ENCODE results near the gene NACC1. TPM values are rescaled to one million over a fixed set of nuclear protein-coding genes. Genes with fewer than 3 reads are reported as not detected.
"Not testable (repeated sequence)": the region's sequence is repeated elsewhere in the genome, so short reads cannot be mapped to it uniquely, and the experiment has no call there.

Gene NACC1
- total RNA-seq, 2 donors from 2014 or later: 53.6 to 76.0 TPM

- H3K36me3 Mint-ChIP-seq (ENCODE audit: insufficient read depth in 2 of 2): peaks cover 0 to 7% of the 10 kb centered on the region in 2 donors
- peaks cover 3% of the 10 kb centered on the region for H3K4me1 Mint-ChIP-seq (ENCODE audit: low read depth)
- no peak overlapping the region for H3K4me3 Mint-ChIP-seq
- no peaks in the 10 kb centered on the region for H3K27me3 Mint-ChIP-seq (ENCODE audit: low read depth)
- no peaks in the 10 kb centered on the region for H3K9me3 Mint-ChIP-seq
- H3K27ac Mint-ChIP-seq: no peak overlapping the region
- DNase-seq (no peak), ATAC-seq (replicated peaks in 1 of 2) (no peak)
Observed at GRCh38 chr19:13138171-13138915, 20.3 kb downstream of the NACC1 start.

GRCh38 chr19:13138916-13139198, 20.8 kb downstream of the NACC1 start:
- Mint-ChIP-seq H3K9me3 (no peaks in the 10 kb centered on the region), H3K27me3 (ENCODE audit: low read depth) (no peaks in the 10 kb centered on the region), H3K4me1 (ENCODE audit: low read depth) (no peaks in the 10 kb centered on the region), H3K36me3 (ENCODE audit: insufficient read depth in 2 of 2) (peaks cover 0 to 3% of the 10 kb centered on the region in 2 donors), H3K4me3 (no peak overlapping the region), H3K27ac (no peak overlapping the region)
- DNase-seq (no peak), ATAC-seq (replicated peaks in 1 of 2) (no peak)

DNA sequence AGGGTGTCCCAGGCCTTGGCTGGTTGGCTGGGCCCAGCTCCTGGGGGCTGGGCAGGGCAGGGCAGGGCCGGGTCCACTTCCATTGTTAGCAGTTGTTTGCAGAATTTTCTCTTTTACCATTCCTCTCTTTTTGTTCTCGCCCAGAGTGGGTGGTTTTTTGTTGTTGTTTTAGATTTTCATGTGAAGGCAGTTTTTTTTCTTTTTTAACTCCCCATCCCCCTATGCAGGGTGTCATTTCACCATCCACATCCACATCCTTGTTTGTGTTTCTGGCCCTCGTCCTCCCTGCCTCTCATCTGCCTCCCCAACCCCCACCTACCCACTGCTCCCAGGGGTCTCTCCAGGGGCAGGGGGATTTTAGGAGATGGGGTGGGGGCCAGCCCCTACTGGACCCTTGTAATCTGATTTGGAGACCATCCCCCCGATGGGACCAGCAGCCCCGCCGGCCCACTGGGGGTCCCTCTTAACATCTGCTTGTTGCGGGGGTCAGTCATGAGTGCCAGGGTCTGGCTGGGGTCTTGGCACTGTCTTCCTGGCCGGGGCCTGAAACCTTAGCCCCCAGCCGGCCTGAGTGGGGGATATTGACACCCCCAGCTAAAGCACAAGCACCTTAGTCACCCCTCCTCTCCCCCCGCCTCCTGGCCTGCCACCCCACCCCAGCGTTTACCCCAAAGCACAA, 21.7 kb downstream of the NACC1 start:
- H3K9me3 Mint-ChIP-seq: no peaks in the 10 kb centered on the region
- peak overlapping the region; percentile 54 for H3K27ac Mint-ChIP-seq
- H3K27me3 Mint-ChIP-seq (ENCODE audit: low read depth): no peaks in the 10 kb centered on the region
- H3K4me1 Mint-ChIP-seq (ENCODE audit: low read depth): no peaks in the 10 kb centered on the region
- no peak for DNase-seq
- H3K4me3 Mint-ChIP-seq: no peak overlapping the region
- ATAC-seq (replicated peaks in 1 of 2): no peak
- H3K36me3 Mint-ChIP-seq (ENCODE audit: insufficient read depth in 2 of 2): peaks cover 0 to 3% of the 10 kb centered on the region in 2 donors

- H3K4me3 Mint-ChIP-seq: no peak overlapping the region
- DNase-seq (no peak), ATAC-seq (replicated peaks in 1 of 2) (no peak)
- H3K4me1 Mint-ChIP-seq (ENCODE audit: low read depth): peaks cover 21% of the 10 kb centered on the region
- H3K9me3 Mint-ChIP-seq: no peaks in the 10 kb centered on the region
- no peaks in the 10 kb centered on the region for H3K27me3 Mint-ChIP-seq (ENCODE audit: low read depth)
- no peak overlapping the region for H3K27ac Mint-ChIP-seq
- peaks cover 3 to 5% of the 10 kb centered on the region in 2 donors for H3K36me3 Mint-ChIP-seq (ENCODE audit: insufficient read depth in 2 of 2)
Observed at GRCh38 chr19:13146763-13147563, 28.9 kb downstream of the NACC1 start.

DNA sequence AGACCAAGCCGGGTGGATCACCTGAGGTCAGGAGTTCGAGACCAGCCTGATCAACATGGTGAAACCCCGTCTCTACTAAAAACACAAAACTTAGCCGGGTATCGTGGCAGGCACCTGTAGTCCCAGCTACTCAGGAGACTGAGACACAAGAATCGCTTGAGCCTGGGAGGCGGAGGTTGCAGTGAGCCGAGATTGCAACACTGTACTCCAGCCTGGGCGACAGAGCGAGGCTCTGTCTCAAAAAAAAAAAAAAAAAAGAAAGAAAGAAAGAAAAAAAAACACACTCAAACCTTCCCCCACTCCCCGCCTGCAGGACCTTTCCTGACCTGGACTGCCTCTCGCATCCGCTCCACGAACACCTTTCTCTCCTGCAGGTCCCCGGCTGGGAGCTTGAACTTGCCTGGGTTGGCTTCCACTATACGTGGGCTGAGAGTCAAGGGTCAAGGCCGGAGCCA, 31.1 kb downstream of the NACC1 start:
- peak overlapping the region; percentile 89 to 99 for H3K4me3 Mint-ChIP-seq
- not testable (repeated sequence) for H3K27me3 Mint-ChIP-seq (ENCODE audit: low read depth); DNase-seq; H3K9me3 Mint-ChIP-seq; H3K27ac Mint-ChIP-seq; ATAC-seq (replicated peaks in 1 of 2)
- peaks cover 11 to 12% of the 10 kb centered on the region in 2 donors for H3K36me3 Mint-ChIP-seq (ENCODE audit: insufficient read depth in 2 of 2)
- peaks cover 21% of the 10 kb centered on the region for H3K4me1 Mint-ChIP-seq (ENCODE audit: low read depth)

GRCh38 chr19:13149628-13150186, 31.6 kb downstream of the NACC1 start:
- Mint-ChIP-seq H3K9me3 (no peaks in the 10 kb centered on the region), H3K27me3 (ENCODE audit: low read depth) (no peaks in the 10 kb centered on the region), H3K36me3 (ENCODE audit: insufficient read depth in 2 of 2) (peaks cover 13 to 17% of the 10 kb centered on the region in 2 donors), H3K4me1 (ENCODE audit: low read depth) (peaks cover 21% of the 10 kb centered on the region), H3K27ac (no peak overlapping the region), H3K4me3 (peak overlapping the region; percentile 89 to 99)
- ATAC-seq (replicated peaks in 1 of 2) (peak; percentile 4 to 9), DNase-seq (peak in 1 of 2 donors; percentile 53)

DNA sequence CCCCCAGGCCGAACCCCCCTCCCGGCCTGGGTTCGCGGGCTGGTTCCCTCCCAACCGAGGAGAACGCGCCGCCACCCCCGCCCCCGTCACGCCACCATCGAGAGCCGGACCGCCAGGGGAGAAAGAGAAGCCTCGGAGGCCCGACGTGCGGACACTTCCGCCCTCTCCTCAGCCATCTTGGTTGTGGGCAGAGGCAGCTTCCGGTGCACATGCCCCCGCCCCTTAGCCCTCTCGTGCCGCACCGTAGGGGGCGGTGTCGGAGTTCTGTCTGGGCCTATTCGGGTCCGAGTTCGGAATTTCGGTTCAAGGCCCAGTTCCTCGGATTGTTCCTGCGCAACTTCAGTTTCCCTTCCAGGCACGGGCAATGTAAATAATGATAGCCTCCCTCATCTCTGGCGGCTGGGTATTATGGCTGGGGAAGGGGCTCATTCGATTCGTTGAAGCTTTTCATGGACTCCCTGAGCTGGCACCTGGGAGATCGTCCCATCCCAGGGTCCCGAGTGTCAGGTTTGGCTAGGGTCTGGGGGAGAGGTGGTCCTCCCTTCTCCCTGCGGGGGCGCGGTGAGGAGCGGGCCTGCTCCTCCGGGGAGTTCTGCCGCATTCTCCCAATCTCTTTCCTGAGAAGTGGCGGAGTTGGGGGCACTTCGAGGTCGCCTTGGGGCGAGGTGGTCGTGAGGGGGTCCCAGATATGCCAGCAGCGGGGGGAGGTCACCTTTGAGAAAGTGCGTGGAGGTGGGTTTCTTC, 32.3 kb downstream of the NACC1 start, which contains the start of the genes IER2 and STX10:
IER2 (plus strand) TSS at position 225 of the 744 bp plus-strand sequence. CDS start 2,776 bp downstream, outside the sequence.
STX10 (minus strand) TSS at position 189 of the 744 bp plus-strand sequence. CDS start 202 bp downstream, outside the sequence.
- Mint-ChIP-seq H3K36me3 (ENCODE audit: insufficient read depth in 2 of 2) (peaks cover 13 to 19% of the 10 kb centered on the region in 2 donors), H3K4me1 (ENCODE audit: low read depth) (peaks cover 21% of the 10 kb centered on the region), H3K9me3 (no peaks in the 10 kb centered on the region), H3K27ac (peak within 1 kb of the TSS; percentile 93), H3K4me3 (peak within 1 kb of the TSS; percentile 89 to 99), H3K27me3 (ENCODE audit: low read depth) (no peaks in the 10 kb centered on the region)
- ATAC-seq (replicated peaks in 1 of 2) (peak; percentile 53 to 57), DNase-seq (peak; percentile 94 to 96)

DNA sequence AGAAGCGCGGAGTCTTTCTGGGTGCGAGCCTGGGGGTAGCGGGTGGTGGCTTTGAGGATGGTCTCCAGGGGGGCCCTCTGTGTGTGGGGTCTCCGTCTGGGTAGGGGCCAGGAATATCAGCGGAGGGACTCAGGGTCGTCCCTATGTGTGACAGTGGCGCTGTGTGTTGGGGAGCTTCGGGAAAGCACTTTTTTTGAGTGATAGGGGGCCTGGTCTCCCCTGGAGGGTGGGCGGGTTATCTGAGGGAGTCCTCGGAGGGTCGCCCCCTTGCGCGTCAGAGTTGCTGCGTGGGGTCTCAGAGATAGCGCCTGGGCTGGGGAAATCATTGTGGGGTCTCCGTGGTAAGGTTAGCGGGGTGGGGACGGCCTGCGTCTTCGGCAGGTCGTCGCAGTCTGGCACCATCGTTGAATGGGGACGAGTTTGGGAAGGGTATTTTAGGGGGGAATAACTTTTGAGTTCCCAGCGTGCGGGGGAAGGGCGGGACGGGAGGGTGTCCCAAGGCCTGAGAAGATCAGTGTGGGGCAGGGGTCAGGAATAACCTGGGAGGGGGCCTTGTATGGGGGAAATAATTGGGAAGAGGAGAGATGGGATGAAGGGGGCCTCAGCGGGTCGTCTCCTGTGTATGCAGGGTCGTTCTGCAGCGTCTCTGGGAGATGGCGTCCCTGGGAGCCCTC, 33.0 kb downstream of the NACC1 start:
- Mint-ChIP-seq H3K36me3 (ENCODE audit: insufficient read depth in 2 of 2) (peaks cover 13 to 19% of the 10 kb centered on the region in 2 donors), H3K4me1 (ENCODE audit: low read depth) (peaks cover 25% of the 10 kb centered on the region), H3K27me3 (ENCODE audit: low read depth) (no peaks in the 10 kb centered on the region), H3K27ac (peak overlapping the region; percentile 93), H3K9me3 (no peaks in the 10 kb centered on the region), H3K4me3 (peak overlapping the region; percentile 89 to 99)
- ATAC-seq (replicated peaks in 1 of 2) (peak in 1 of 2 donors; percentile 0), DNase-seq (peak in 1 of 2 donors; percentile 44)

DNA sequence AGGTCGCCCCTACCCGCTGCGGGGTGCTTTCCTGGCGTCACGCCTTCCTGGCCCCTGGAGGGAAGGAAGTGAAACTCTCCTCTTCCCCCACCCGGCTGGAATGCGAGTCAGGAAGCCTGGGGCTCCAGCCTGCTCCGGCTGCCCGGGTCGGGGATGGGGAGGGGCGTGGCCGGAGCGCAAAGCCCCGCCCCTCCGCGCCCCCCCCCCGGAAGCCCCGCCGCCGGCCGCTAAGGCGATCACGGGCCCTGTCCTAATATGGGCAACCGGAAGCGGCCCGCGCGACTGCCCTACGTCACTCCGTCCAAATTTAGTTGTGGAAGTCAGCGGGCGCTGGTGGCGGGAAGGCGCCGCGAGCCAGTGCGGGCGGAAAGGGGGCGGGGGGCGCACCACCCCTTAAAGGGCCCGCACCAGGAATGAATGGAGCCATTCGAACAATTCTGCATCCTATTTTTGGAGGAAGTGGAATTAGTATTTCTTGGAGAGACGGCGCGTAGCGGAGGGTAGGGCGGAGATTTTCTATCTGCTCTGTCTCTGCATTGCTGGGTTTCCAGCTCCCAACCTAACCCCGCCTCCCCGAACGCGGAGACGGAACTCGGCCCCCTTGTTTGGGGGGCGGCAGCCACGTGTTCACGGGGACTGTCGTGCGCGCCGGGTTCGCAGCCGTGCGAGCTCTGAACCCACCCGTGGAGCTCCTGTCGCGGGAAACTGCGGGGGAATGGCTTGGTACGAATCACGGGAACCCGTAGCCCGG, 33.7 kb downstream of the NACC1 start:
- DNase-seq (peak; percentile 95 to 96), ATAC-seq (replicated peaks in 1 of 2) (peak; percentile 49 to 51)
- H3K27me3 Mint-ChIP-seq (ENCODE audit: low read depth): no peaks in the 10 kb centered on the region
- H3K9me3 Mint-ChIP-seq: no peaks in the 10 kb centered on the region
- H3K36me3 Mint-ChIP-seq (ENCODE audit: insufficient read depth in 2 of 2): peaks cover 13 to 19% of the 10 kb centered on the region in 2 donors
- peaks cover 32% of the 10 kb centered on the region for H3K4me1 Mint-ChIP-seq (ENCODE audit: low read depth)
- peak overlapping the region; percentile 98 for H3K27ac Mint-ChIP-seq
- H3K4me3 Mint-ChIP-seq: peak overlapping the region; percentile 89 to 99

GRCh38 chr19:13152356-13152973, 34.4 kb downstream of the NACC1 start:
- Mint-ChIP-seq H3K27me3 (ENCODE audit: low read depth) (no peaks in the 10 kb centered on the region), H3K9me3 (no peaks in the 10 kb centered on the region), H3K36me3 (ENCODE audit: insufficient read depth in 2 of 2) (peaks cover 13 to 19% of the 10 kb centered on the region in 2 donors), H3K4me1 (ENCODE audit: low read depth) (peaks cover 39% of the 10 kb centered on the region), H3K4me3 (peak overlapping the region; percentile 89 to 99), H3K27ac (peak overlapping the region; percentile 98)
- peak; percentile 16 for ATAC-seq (replicated peaks in 1 of 2)
- no peak for DNase-seq

Measured in activated T-cell treated with anti-CD3 and anti-CD28 coated beads, Interleukin-2, amount 50 U/mL, for 72 hours (primary cell).